AG08395 (cell line): ENCODE data around the gene F5.

ENCODE experiments used
- DNase-seq: peaks from one replicate; pipeline ENCODE4 v3.0.0; 2012; ENCODE audit warnings: mixed read lengths, low spot score

The F5 gene

DNA sequence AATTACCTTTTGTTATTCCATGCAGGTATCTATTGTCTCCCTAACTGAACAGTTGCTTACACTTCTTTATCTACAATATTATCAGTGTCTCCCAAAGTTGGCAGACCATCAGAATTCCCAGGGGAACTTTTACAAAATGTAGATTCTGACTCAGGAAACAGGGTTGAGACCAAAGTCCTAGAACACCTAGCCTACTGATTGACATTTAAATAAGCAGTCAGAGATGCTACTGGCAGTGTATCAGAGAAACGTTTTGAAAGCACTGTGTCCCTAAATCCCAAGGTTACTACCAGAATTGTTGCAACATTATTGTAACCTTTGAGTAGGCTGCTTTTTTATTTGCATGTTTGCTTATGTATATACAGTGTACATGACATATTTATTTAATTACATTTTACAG, 1.8 kb upstream of the F5 start:
- no peak for DNase-seq

DNA sequence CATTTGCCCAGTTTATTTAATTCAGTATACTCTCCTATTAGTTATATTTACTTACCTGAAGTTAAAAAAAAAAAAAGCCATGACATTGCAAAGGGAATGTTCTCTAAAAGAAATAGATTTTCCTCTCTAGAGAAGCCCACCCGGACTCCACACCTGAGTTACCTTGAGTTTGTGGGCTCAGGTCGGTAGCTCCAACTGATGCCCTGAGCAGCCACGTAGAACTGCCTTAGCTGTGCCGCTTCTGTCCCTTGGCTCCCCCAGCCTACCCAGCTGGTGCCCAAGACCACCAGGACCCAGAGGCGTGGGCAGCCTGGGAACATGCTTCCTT, 250 bp downstream of the F5 start:
- DNase-seq, result no peak

DNA sequence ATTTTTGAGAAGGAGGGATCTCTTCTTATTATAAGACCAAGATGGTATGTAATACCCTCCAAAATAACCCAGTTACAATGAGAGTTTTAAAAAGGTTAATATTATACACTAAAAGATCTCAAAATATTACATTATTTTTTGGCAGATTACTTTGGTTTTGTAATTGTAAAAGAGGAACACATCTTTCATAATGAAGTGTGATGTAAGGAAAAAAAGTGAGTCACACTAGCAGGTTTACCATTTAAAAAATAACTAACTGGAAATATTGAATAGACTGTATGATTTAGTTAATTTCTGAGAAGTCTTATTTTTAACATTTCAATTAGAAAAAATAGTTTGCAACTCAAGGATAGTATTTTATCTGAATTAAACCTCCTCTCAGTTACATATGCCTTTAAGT, 1.1 kb downstream of the F5 start:
- DNase-seq, result no peak

DNA sequence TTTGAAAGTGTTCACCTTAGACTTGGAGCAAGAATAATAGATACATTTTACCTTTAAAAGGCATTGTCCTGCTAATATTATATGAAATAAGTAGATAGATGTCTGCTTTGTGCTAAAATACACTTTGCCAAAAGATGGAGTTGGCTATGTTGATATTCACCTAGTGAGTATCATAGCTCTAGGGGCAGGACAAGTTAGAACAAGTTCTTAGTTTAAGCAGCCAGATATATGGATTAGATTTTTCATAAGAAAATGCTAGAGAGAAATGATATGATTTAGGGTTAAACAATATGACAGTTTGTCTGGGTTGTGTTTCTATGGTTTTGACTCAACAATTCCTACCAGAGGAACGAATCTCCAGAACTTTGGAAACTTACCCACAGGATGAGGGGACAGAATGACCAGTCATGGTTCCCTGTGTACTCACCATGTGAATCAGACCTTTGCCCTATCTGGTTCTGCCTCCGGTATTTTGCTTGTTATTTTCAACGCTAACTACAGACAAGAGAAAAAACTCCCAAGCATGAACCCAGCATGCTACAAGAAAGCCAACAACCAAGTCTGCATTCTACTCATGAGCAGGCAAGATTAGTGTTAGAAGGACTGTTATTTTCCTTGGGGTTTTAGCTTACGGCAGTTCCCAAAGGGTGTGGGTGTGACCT, 1.7 kb downstream of the F5 start:
- no peak for DNase-seq

DNA sequence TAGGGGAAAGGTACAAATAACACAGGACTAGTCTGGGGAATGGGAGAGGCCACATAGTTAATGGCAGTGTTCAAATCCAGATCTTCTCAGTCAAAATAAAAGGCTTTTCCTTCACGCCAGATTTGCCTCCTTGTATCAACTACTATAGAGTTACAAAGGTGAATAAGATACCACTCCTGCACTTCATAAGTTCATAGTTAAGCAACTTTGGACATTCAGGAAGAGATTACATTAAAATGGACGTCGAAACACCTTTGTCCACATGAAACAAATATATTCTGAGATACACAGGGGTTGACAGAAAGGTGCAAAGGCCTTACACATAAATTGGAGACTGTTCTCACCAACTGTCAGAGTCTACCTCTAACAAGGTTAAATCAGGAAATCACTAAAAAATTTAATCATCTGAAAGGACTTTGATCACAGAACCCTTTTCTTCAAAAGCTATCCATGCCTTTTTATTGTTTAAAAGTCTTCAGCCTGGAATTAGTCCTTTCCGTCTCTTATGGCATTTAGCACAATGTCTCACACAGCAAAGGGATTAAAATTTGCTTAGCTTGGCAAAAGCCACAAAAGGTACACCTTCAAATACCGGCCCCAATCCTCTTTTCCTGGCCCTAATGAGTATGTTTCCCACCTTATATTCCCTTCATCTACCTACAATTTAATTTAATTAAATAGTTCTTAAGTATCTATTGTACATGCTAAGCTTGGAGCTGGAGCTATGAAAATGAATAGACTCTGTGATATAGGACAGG, 8.1 kb downstream of the F5 start:
- no peak for DNase-seq

DNA sequence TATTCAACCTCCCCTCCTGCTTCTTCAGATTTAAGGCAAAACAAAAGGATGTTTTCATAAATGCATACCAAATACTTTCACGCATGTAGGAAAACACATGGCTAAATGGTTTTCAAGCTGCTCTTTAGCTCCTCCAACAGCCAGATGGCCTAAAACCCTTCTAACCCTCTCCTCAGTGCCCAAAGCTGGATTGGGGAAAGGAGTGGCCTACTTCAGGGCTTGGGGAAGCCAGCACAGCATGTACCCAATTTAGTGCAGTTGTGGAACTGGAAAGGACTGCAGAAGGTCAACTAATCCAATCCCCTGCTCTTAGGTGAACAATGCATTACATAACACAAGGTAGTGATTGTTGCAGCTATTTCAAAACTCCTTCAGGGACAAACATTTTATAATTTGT, 9.3 kb downstream of the F5 start:
- no peak for DNase-seq

DNA sequence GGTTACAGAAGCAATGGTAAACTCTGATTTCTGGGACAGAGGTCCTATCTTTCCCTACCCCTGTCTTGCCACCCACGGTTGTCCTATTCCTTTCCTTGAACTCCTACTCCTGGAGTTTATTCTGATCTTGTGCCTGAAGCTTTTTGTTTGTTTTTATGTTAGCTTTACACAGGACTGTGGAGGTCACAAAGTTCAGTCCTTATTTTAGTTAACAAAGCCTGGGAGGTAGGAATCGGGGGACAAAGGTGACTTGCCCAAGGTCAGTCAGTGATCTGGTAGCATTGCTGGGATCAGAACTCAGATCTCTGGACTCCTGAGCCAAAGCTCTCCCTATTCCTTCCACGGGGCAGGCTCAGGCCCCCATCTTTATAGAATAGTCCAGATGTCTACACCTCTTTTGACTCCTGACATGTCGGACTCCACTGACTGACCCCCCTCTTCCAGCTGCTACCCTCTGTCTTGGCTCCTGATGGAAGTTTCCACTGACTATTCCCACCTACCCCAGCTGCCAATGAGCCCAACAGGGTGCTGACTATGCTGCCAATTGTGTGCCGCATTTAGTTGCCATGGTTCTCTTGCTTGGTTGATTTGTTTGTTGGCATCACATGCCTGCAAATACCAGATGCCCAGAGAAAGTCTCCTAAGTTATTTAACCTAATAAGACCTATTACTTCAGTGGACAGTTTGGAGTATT, 9.9 kb downstream of the F5 start:
- DNase-seq, result no peak

DNA sequence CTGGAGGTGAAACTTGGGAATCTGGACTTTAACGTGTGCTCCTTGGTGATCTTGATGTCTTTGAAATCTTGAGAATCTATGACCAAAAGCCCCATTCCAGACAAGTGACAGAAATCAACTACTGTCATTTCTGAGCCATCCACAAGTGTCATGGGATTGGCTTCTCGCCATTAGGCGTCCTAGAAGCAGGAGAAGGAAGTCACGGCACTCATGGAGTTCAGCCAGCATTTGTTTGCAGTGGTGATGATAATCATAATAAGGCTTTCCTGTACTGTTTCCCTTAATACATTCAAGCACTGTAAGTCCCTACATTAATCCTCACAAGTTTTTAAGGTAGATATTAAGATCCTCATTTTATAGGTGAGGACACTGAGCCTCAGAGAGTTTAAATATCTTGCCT, 11.9 kb downstream of the F5 start:
- no peak for DNase-seq

DNA sequence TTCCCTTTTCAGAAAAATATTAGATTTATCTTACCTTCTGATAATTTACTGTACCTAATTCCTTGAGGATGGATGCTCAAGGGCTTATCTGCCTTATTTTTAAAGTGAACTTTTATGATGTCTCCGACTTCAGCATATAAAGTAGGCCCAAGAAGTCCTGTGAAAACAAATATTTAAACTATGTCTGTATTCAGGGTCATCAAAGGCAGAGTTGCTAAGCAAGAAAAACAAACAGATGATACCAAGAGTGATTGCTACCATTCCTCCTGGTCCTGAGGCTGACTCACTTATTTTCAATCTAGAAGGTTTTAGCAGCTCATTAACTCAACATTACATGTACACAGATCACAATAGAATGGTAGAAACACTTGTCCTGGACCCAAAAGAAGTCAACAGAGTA, 14.1 kb downstream of the F5 start:
- DNase-seq, result no peak

DNA sequence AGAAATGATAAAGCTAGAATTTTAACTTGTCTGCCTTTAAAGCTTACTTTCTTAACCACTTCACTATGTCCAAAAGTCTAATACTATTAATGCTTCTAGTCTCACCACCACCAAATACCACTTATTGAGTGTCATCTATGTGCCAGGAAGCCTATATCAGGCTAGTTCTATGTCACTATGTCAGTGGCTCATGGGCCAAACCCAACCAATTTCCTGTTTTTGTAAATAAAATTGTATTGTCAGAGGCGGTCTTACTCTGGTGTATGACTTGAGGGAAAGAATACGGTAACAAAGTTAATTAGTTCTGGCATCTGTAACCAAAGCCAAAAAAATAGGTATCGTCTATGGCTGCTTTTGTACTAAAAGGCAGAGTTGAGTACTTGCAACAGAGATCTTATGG, 14.8 kb downstream of the F5 start:
- no peak for DNase-seq

DNA sequence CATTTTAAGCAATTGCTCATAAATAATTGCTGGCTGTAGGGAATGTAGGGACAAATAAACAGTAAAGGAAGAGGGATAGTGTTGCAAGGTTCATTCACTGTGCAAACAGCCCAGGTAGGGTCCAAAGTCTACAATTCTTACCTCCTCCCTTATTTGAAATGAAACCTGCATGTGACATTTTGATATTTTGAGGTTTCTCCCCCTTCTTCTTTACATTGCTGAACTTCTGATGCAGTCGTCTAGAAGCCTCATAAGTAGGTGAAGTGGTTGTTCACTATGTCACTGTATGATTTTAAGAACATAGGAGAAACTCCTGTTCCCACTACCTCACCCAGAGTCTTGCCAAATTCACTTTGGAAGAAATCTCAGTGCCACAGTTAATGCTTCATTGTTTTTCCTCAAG, 16.1 kb downstream of the F5 start:
- no peak for DNase-seq

DNA sequence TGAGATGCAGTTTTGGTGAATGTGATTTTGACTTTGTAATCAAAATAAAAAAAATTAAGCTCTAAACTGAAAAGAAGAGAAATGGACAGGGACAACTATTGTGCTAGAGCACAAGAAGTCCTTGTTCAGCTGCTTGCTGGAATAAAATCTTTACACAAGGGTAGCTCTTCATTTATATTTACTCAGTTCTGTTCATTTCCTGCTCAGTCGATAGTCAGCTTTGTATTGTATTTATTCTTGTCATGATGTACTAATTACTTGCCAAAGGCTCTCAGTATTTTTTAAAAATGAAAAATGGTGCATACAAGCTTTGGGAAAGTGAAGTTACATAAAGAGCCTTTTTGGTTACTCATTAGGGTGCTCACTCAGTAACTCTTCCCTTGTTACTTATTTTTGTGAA, 17.8 kb downstream of the F5 start:
- DNase-seq, result no peak

DNA sequence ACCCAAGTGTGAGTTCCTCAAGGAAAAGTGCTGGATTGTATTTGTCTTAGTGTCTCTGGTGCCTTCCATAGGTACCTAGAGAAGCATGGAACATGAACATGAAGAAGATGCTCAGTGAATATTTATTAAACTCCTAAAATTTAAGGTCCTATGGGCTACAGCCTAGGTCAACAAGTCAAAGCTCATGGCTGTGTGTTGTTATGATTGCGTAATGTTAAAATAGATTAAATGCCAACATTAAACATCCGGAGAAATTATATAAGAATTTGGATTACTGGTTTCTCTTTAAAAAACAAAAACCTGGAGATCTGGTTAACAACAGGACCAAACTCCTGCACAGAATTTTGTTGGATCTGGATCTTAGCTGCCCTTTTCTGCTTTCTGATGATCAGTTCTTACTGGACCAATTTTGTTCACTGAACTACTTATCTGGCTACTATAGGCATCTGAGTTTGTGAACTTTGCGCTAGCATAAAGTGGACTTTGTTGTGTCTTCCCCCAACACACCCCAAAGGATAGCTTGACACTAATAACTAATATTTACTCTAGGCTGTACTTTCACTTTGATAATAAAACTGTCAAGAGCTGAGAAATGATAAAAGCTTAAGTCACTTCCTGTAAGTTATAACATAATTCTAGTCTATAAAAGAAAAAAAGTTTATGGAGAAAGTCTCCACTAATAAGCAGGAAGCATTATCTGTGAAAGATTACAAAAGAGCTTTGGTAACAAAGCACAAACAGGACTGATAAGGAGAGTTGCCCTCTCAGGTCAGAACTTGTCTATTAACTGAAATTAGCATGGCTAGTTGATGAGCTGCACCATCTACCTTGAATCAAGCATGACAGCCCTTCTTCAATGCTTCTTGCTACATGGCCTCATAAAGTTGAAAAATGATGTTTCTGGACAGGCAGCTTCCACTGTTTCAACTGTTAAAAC, 20.7 kb downstream of the F5 start:
- DNase-seq, result no peak

DNA sequence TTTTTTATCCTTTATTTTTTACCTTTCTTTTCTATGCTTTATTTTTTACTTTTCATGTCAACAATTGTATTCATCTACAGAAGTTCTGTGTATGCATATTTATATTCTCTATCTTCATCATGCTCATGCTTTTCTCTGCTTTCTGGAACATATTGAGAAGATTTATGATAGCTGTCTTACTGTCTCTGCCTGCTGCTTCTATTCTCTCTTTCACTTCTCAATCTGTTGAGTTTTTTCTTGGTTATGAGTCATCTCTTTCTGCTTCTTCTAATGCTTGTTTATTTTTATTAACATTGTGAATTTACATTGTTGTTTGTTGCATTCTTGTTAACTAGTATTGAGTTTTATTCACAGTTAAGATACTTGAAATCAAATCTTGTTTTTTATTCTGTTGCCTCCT, 22.6 kb downstream of the F5 start:
- no peak for DNase-seq

DNA sequence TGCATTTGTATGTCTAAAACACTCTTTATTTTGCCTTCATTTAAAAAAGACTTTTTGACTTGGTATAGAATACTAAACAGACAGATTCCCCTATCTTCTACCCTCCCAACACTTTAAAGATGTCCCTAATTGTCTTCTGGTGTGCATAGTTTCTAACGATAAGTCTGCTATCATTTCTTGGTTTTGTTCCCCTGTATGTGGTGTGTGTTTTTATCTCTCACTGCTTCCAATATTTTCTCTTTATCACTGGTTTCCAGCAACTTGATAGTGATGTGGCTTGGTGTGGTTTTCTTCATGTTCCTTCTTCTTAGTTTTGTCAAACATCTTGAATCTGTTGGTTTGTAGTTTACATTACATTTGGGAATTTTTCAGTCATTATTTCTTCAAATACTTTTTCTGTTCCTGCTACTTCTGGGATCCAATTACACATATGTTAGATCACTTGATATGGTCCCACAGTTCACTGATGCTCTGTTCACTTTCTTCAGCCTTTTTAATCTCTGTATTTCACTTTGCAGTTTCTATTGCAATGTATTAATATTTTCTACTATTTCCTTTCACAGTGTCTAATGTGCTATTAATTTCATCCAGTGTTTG, 23.2 kb downstream of the F5 start:
- DNase-seq, result no peak

DNA sequence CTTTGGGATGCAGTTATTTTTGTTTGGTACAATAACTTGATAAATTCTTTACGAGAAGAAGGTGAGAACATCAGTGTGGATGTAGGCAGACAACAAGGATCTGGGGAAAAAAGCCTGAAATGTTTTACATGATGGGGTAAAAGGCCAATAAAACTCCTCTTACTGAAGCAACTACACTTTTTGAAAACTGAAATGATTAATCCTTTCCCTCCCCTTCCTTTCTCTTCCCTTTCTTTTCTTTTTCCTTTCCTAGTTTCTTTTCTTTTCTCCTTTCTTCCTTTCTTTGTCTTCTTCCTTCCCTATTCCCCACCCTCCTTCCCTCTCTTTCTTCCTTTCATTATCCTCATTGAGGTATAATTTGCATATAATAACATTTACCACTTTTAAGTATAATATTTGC, 24.6 kb downstream of the F5 start:
- DNase-seq, result no peak

DNA sequence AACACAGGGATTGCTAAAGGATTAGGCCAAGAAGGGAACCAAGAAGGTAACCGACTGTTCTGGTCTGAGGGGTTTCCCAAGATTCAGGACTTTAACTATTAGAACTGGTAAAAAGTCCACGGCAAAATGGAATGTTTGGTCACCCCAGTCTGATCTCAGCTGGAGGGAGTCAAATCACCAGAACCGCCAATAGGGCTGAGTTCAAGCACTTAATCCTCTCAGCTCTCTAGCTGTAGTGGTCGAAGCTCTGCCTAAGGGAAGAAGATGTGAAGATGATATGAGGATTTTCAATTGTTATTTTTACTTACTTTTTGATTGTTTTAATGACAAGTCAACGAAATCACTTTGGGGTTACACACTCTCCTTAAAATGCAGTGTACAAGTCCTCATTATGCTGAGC, 29.1 kb downstream of the F5 start:
- DNase-seq, result no peak

DNA sequence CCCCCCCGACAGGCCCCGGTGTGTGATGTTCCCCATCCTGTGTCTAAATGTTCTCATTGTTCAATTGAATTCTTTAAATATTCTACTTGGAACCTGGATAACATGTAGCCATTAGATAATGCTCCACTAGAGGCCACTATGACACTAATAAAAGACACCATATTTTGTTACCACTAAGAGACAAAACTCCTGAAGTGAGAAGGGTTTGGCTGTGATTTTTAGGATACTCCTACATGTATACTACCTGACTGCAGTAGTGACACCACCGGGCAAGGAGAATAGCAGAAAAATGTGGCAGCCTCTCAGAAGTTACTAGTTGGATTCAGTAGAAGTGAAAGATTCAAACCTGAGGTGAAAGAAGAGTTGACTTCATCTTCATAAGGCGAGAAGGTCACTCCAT, 36.0 kb downstream of the F5 start:
- peak; percentile 54 for DNase-seq

DNA sequence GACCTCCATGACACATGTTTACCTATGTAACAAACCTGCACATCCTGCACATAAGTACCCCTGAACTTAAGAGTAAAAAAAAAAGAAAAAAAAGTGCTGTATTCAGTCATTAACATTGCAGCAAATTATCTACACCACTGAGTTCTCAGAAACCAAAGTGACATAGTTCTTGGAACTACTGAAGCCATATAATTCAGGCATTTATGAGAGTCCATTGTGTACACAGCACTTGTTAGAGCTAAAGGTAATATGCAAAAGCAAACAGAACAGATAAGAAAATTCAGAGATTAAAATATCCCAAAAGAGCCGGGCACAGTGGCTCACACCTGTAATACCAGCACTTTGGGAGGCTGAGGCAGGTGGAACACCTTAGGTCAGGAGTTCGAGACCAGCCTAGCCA, 38.0 kb downstream of the F5 start:
- DNase-seq, result no peak

DNA sequence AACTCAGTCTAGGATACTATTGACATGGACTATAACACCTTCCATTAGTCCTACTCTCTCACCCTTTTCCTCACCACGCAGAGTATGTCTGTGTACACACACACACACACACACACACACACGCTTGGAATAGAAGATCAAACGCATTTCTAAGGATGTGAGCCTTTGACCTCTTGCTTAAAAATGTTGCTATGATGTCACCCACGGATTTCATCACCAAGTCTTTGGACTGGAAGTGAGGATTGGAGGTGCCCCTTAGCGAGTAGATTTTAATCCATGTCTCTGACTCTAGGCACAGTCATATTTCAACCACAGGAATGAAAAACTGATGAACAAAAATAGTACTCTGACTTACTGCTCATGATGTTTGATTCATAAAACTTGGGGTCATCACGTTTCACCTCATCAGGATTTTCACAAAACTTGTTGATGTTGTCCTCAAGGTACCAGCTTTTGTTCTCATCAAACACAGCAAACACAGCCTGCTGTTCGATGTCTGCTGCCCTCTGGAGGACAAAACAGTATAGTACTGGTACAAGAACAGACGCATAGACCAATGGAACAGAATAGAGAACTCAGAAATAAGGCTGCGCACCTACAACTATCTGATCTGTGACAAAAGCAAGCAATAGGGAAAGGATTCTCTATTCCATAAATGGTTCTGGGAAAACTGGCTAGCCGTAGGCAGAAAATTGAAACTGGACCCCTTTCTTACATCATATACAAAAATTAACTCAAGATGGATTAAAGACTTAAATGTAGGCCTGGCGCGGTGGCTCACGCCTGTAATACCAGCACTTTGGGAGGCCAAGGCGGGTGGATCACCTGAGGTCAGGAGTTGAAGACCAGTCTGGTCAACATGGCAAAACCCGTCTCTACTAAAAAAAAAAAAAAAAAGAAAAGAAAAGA, 39.9 kb downstream of the F5 start:
- peak; percentile 27 for DNase-seq

DNA sequence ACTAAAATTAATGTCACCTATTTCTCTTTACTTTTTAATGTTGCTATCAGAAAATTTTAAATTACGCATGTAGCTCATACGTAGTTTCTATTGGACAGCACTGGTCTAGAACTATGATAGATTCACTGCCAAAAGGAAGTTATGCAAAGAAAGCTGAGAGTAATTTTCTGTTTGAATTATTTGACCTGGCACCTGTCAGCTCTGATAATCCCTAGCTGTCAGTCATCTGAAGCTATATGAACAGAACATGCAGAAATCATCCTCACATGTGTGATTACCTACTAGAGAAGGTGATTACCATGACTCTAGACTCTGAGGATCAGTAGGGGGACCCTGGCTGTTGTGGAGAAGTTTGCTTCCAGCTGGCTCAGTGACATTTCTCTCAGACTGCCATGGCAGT, 40.8 kb downstream of the F5 start:
- no peak for DNase-seq
